Pancreas (tissue), 10 donors: ENCODE data around the gene CHST8. TPM values are rescaled to one million over a fixed set of nuclear protein-coding genes. Genes with fewer than 3 reads are reported as not detected.

ENCODE experiments used
- ATAC-seq, 4 donors: fragments of 200-7000 bp; cut with Tn5 transposase; one replicate each; pipeline versions ENCODE4 v1.8.0 to v1.9.1; 2020; ENCODE audit warnings: mild to moderate bottlenecking in 4 of 4, moderate library complexity in 4 of 4
- DNase-seq, 6 donors: peaks; one replicate each; pipeline ENCODE4 v3.0.0-alpha.2; 2020
- FAIRE-seq: peaks from 2 replicates; lab custom pipeline; 2012; peaks lifted over from hg19 to GRCh38; lab: Jason Lieb, UNC
- H3K27ac ChIP-seq, 4 donors: fragments of 200-600 bp; sonication (generic); 1 replicate in 3 of 4; 2 replicates in 1 of 4; pipeline versions ENCODE4 v1.5.0 to v1.8.0; 2020
- H3K27me3 ChIP-seq, 4 donors: fragments of 200-600 bp; one replicate each; pipeline ENCODE4 v1.8.0; 2021
- H3K36me3 ChIP-seq, 3 donors: fragments of 200-600 bp; sonication (generic) in 1 of 3; one replicate each; pipeline versions ENCODE4 v1.5.0 to v1.8.0; 2020 to 2021
- H3K4me1 ChIP-seq, 3 donors: fragments of 200-600 bp; one replicate each; pipeline ENCODE4 v1.8.0; 2021
- H3K4me3 ChIP-seq, 4 donors: fragments of 200-600 bp; sonication (generic) in 2 of 4; one replicate each; pipeline versions ENCODE4 v1.5.0 to v1.8.0; 2020 to 2021
- H3K9me3 ChIP-seq, 4 donors: fragments of 200-600 bp; one replicate each; pipeline ENCODE4 v1.8.0; 2021
- CTCF ChIP-seq, 4 donors: fragments of 200-600 bp; sonication (generic) in 3 of 4; IDR thresholded peaks; one replicate each; pipeline versions ENCODE4 v1.5.0 to v1.8.0; 2021; ENCODE audit warnings: antibody characterized with exemption in 4 of 4
- WGBS, 2 donors: extraction: QIAGEN DNeasy Blood & Tissue Kit; methylation state at CpG; one replicate each; pipeline ENCODE4 v1.1.7; 2013; 5-methylcytosine and 5-hydroxymethylcytosine counted together
- intact Hi-C, 3 donors: fragments of 100-400 bp; cut with DNase I; formaldehyde crosslinking; loops; one replicate each; pipeline versions ENCODE4 v1.11.1 to v1.14.2; 2022
- polyA plus RNA-seq, 2 donors: library from polyadenylated mRNA; stranded (reverse); fragments of 200-250 nt; gene quantifications; one replicate each; pipeline ENCODE4 v1.2.3, GENCODE V29; 2013
- total RNA-seq, 6 donors: library from RNA; stranded (reverse); fragmentation: NEBNext Ultra II Directional in 4 of 6; extraction: Animal tissue kit (Norgen Biotek cat#: 25700) in 4 of 6; gene quantifications; one replicate each; pipeline versions ENCODE4 v1.2.1 to v1.2.4, GENCODE V29; 2021 to 2023
- donor health status: healthy with polysubstance abuse.
- donor health status: DM: no; HTN: no; CAD: no; lungs with moderate emphysema.
- donor health status: DM: no; HTN: no; CAD: no.
- donor health status: control.
- donor health status: control.
- donor health status: Bipolar disorder and iron deficiency.
- donor health status: DM: yes; HTN: yes; CAD: no.
- donor health status: DM: no; HTN: no; CAD: no.
- donor health status: DM: no; HTN: no; CAD: no.
- donor health status: DM: yes; HTN: yes; CAD: no.

CHST8 gene
- total and polyA plus RNA-seq, 8 donors = 0.41 to 3.6 (median 0.89) TPM

DNA sequence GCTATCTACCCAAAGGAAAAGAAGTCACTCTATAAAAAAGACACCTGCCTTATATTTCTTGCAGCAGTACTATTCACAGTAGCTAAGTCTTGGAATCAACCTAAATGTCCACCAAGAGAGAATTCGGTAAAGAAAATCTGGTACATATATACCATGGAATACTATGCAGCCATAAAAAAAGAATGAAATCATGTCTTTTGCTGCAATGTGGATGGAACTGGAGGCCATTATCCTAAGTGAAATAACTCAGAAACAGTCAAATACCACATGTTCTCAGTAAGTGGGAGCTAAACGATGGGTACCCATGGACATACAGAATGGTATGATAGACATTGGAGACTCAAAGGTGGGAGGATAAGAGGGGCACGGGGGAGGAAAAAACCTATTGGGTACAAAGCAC lies 92.4 kb downstream of the CHST8 start:
- Histone ChIP-seq H3K9me3 (no peaks in the 10 kb centered on the region), H3K4me1 (no peaks in the 10 kb centered on the region), H3K27me3 (no peaks in the 10 kb centered on the region), H3K27ac (no peak overlapping the region), H3K4me3 (no peak overlapping the region), H3K36me3 (no peaks in the 10 kb centered on the region)
- intact Hi-C loops = no loop called here
- ATAC-seq = no peak
- 78 to 88% methylated on average over 3 of the region's 3 CpGs for WGBS, 2 donors
- no peak for FAIRE-seq
- no peak for DNase-seq
- no peak for TF ChIP-seq CTCF (IDR thresholded peaks at IDR 0.05)

GRCh38 chr19:33715462-33715861 lies 93.7 kb downstream of the CHST8 start:
- WGBS, 2 donors = 65 to 91% methylated on average over 1 of the region's 1 CpG
- no peaks in the 10 kb centered on the region for H3K4me1 ChIP-seq

GRCh38 chr19:33717878-33718277 lies 96.1 kb downstream of the CHST8 start:
- Histone ChIP-seq H3K4me1 (no peaks in the 10 kb centered on the region), H3K4me3 (no peak overlapping the region), H3K9me3 (no peaks in the 10 kb centered on the region), H3K27me3 (no peaks in the 10 kb centered on the region), H3K27ac (no peak overlapping the region), H3K36me3 (no peaks in the 10 kb centered on the region)
- FAIRE-seq (no peak), DNase-seq (no peak), ATAC-seq (no peak)
- WGBS, 2 donors = 72 to 83% methylated on average over 3 of the region's 3 CpGs
- intact Hi-C loops = no loop called here
- no peak for TF ChIP-seq CTCF (IDR thresholded peaks at IDR 0.05)

More at GRCh38 chr19:33715462-33715861, 93.7 kb downstream of the CHST8 start:
- ATAC-seq (no peak), FAIRE-seq (no peak), DNase-seq (no peak)
- Histone ChIP-seq H3K4me3 (no peak overlapping the region), H3K36me3 (no peaks in the 10 kb centered on the region), H3K27ac (no peak overlapping the region), H3K9me3 (no peaks in the 10 kb centered on the region), H3K27me3 (no peaks in the 10 kb centered on the region)
- TF ChIP-seq CTCF (IDR thresholded peaks at IDR 0.05) = no peak
- intact Hi-C loops = no loop called here

DNA sequence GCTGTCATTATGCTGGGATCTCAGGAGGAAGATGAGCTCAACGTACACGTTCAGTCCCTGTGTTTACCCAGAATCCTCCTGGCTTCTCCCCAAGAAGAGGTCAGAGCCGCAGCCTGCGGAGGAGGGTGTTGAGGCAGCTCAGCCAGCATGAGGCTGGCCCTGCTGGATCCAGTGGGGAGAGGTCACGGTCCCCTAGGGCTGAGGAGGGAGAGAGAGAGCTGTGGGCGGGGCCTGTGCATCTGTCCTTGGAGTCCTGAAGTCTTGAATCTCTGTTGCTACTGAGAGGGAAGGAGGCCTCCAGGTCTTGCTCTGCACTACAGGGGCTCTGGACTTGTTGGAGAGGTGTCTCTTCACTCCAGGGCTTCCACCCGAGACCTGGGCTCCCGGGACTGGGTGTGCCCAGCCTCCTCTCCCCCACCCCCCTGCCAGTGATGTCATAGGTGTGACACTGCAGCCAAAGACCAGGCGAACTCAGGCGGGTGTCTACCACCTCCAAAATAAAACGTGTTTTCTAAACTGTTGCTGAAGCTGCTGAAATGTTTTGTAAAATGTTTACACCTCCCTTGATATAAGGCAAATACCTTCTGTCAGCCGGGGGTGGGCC lies 97.0 kb downstream of the CHST8 start:
- Histone ChIP-seq H3K36me3 (no peaks in the 10 kb centered on the region), H3K9me3 (no peaks in the 10 kb centered on the region), H3K4me3 (no peak overlapping the region), H3K27ac (no peak overlapping the region), H3K27me3 (no peaks in the 10 kb centered on the region), H3K4me1 (no peaks in the 10 kb centered on the region)
- DNase-seq = no peak
- intact Hi-C loops = no loop called here
- ATAC-seq = no peak
- TF ChIP-seq CTCF (IDR thresholded peaks at IDR 0.05) = no peak
- FAIRE-seq = no peak
- WGBS, 2 donors = 40 to 61% methylated on average over 12 of the region's 12 CpGs

GRCh38 chr19:33719366-33720154 lies 97.8 kb downstream of the CHST8 start:
- H3K27ac ChIP-seq = no peak overlapping the region
- 52 to 65% methylated on average over 13 of the region's 13 CpGs for WGBS, 2 donors
- no peaks in the 10 kb centered on the region for H3K27me3 ChIP-seq
- TF ChIP-seq CTCF (IDR thresholded peaks at IDR 0.05) = no peak
- no peaks in the 10 kb centered on the region for H3K36me3 ChIP-seq
- no peak for ATAC-seq
- no peak for FAIRE-seq
- intact Hi-C loops = no loop called here
- peak in 1 of 6 donors; percentile 39 for DNase-seq
- H3K4me1 ChIP-seq = no peaks in the 10 kb centered on the region
- H3K4me3 ChIP-seq = no peak overlapping the region
- no peaks in the 10 kb centered on the region for H3K9me3 ChIP-seq
